ENCODE results near the gene BTBD9. TPM values are rescaled to one million over a fixed set of nuclear protein-coding genes. Genes with fewer than 3 reads are reported as not detected.

The BTBD9 gene
- total RNA-seq, 1 experiment from 2014 or later, result 4.9 TPM

GRCh38 chr6:38403548-38403947, 236.2 kb downstream of the BTBD9 start:
- no peak for DNase-seq (ENCODE audit: extremely low read depth, low read depth)

- DNase-seq (ENCODE audit: extremely low read depth, low read depth), result no peak
Measured at GRCh38 chr6:38400764-38401163, 239.0 kb downstream of the BTBD9 start.

- no peak for DNase-seq (ENCODE audit: extremely low read depth, low read depth)
Measured at GRCh38 chr6:38400101-38400500, 239.6 kb downstream of the BTBD9 start.

GRCh38 chr6:38396209-38396608, 243.5 kb downstream of the BTBD9 start:
- DNase-seq (ENCODE audit: extremely low read depth, low read depth), result no peak

GRCh38 chr6:38393986-38394385, 245.7 kb downstream of the BTBD9 start:
- no peak for DNase-seq (ENCODE audit: extremely low read depth, low read depth)

GRCh38 chr6:38391626-38392579, 247.8 kb downstream of the BTBD9 start:
- DNase-seq (ENCODE audit: extremely low read depth, low read depth), result no peak

- DNase-seq (ENCODE audit: extremely low read depth, low read depth), result no peak
Measured at GRCh38 chr6:38391206-38391605, 248.5 kb downstream of the BTBD9 start.

- no peak for DNase-seq (ENCODE audit: extremely low read depth, low read depth)
Measured at GRCh38 chr6:38389875-38390274, 249.9 kb downstream of the BTBD9 start.

GRCh38 chr6:38387971-38388370, 251.8 kb downstream of the BTBD9 start:
- no peak for DNase-seq (ENCODE audit: extremely low read depth, low read depth)

- DNase-seq (ENCODE audit: extremely low read depth, low read depth), result no peak
Measured at GRCh38 chr6:38387461-38387860, 252.3 kb downstream of the BTBD9 start.

- no peak for DNase-seq (ENCODE audit: extremely low read depth, low read depth)
Measured at GRCh38 chr6:38378801-38379200, 260.9 kb downstream of the BTBD9 start.

GRCh38 chr6:38375937-38376336, 263.8 kb downstream of the BTBD9 start:
- no peak for DNase-seq (ENCODE audit: extremely low read depth, low read depth)

- no peak for DNase-seq (ENCODE audit: extremely low read depth, low read depth)
Measured at GRCh38 chr6:38375341-38375740, 264.4 kb downstream of the BTBD9 start.

- no peak for DNase-seq (ENCODE audit: extremely low read depth, low read depth)
Measured at GRCh38 chr6:38371881-38372280, 267.8 kb downstream of the BTBD9 start.

GRCh38 chr6:38370653-38371601, 268.8 kb downstream of the BTBD9 start:
- no peak for DNase-seq (ENCODE audit: extremely low read depth, low read depth)

- no peak for DNase-seq (ENCODE audit: extremely low read depth, low read depth)
Measured at GRCh38 chr6:38367231-38367630, 272.5 kb downstream of the BTBD9 start.

- no peak for DNase-seq (ENCODE audit: extremely low read depth, low read depth)
Measured at GRCh38 chr6:38366234-38366633, 273.5 kb downstream of the BTBD9 start.

- DNase-seq (ENCODE audit: extremely low read depth, low read depth), result no peak
Measured at GRCh38 chr6:38364775-38365174, 275.0 kb downstream of the BTBD9 start.

- DNase-seq (ENCODE audit: extremely low read depth, low read depth), result no peak
Measured at GRCh38 chr6:38364127-38364526, 275.6 kb downstream of the BTBD9 start.

- DNase-seq (ENCODE audit: extremely low read depth, low read depth), result no peak
Measured at GRCh38 chr6:38355519-38355918, 284.2 kb downstream of the BTBD9 start.

- DNase-seq (ENCODE audit: extremely low read depth, low read depth), result no peak
Measured at GRCh38 chr6:38354905-38355304, 284.8 kb downstream of the BTBD9 start.
